NCI-H128 (cell line): ENCODE data around the gene TFF3.

ENCODE experiments used
- DNase-seq: peaks from one replicate; lab custom pipeline; 2025; ENCODE audit not compliant: unreplicated experiment; lab: John Stamatoyannopoulos, UW

The TFF3 gene

GRCh38 chr21:42272109-42272962 lies 42.9 kb downstream of the TFF3 start:
- no peak for DNase-seq

GRCh38 chr21:42271065-42271464 lies 44.1 kb downstream of the TFF3 start:
- DNase-seq = no peak

- no peak for DNase-seq
Observed at GRCh38 chr21:42269386-42269785, 45.8 kb downstream of the TFF3 start.

- DNase-seq = no peak
Observed at GRCh38 chr21:42266971-42267556, 48.1 kb downstream of the TFF3 start.

- no peak for DNase-seq
Observed at GRCh38 chr21:42265231-42265812, 49.9 kb downstream of the TFF3 start.

- no peak for DNase-seq
Observed at GRCh38 chr21:42264245-42265195, 50.7 kb downstream of the TFF3 start.

- no peak for DNase-seq
Observed at GRCh38 chr21:42263591-42264131, 51.5 kb downstream of the TFF3 start.

GRCh38 chr21:42262831-42263231 lies 52.4 kb downstream of the TFF3 start:
- no peak for DNase-seq

GRCh38 chr21:42261829-42262200 lies 53.4 kb downstream of the TFF3 start:
- DNase-seq = no peak
